Suppressor macrophage treated with lipopolysaccharide for 4 hours (primary cell): Measurements from ENCODE around the gene RHBDF1.

Experiments used
- DNase-seq: peaks from one replicate; pipeline ENCODE4 v3.0.0-alpha.2; 2020

Gene RHBDF1

DNA sequence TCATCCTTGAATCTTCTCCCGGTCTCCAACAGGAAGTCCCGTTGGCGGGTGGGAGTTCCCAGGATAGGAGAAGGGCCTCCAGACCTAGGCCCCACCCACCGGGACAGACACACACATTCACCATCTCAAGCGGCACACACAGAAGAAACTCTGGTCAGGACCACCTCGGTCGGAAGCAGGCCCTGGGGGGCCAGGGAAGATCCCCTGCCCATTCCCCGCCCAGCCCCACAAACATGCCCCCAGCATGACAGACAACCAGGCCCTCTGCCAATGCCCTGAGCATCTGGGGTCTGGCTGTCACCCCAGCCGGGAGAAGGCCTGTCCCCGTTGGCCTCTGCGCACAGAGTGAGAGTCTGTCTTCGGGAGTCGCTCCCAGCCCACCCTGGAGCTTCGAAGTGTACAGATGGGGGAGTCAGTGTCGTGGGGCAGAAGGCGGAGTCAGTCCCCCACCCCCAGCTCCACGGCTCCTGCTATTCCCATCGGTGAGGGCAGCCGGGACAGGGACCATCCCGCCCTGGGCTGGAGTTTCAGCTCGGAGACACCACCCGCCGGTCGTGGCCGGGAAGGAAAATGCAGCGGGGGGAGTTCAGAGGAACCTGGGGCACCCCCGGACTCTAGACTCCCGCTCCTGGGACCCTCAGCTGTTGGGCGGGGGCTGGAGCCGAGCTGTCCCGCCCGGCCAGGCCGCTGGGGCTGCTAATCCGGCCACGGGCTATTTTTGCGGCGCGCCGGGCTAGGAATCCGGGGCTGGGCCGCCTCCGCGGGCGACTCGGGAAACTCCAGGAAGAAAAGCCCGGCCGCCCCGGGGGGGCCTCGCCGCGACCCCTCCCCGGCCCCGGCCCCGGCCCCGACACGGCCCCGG, 660 bp downstream of the RHBDF1 start:
- DNase-seq = peak; percentile 23

GRCh38 chr16:71210-71539, 1.3 kb downstream of the RHBDF1 start:
- DNase-seq = no peak

DNA sequence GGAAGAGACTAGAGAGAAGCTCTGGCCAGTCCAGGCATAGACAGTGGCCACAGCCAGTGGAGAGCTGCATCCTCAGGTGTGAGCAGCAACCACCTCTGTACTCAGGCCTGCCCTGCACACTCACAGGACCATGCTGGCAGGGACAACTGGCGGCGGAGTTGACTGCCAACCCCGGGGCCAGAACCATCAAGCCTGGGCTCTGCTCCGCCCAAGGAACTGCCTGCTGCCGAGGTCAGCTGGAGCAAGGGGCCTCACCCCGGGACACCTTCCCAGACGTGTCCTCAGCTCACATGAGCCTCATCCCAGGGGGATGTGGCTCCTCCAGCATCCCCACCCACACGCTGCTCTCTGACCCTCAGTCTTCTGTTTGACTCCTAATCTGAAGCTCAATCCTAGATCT, 3.2 kb downstream of the RHBDF1 start:
- DNase-seq = no peak

GRCh38 chr16:67884-68789, 4.3 kb downstream of the RHBDF1 start:
- no peak for DNase-seq

DNA sequence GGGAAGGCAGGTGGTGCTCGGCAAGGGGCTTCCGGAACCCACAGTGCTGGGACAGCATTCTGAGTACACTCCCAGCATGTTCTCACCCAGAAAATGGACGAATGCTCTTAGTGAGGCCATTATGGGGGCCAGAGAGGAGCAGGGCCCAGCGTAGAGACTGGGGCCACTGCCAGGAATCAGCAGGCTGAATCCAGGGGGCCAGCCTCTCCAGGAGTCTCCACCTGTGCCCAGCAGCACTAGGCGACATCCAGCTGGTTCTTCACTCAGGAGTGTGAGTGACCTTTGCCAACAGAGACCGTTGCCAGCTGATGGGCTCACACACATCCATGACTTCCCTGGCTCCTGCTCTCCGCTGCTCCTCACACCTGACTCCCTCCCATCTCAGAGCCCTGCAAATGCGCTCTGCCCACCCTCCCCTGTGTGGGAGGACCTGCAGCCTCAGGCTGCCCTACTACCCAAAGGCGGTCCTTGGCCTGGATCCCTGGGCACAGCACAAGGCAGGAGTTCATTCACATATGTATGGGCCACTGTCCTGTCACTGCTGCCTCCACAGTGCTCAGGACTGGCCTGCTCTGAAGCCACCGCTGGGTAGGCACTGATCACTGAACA, 5.1 kb downstream of the RHBDF1 start:
- no peak for DNase-seq

DNA sequence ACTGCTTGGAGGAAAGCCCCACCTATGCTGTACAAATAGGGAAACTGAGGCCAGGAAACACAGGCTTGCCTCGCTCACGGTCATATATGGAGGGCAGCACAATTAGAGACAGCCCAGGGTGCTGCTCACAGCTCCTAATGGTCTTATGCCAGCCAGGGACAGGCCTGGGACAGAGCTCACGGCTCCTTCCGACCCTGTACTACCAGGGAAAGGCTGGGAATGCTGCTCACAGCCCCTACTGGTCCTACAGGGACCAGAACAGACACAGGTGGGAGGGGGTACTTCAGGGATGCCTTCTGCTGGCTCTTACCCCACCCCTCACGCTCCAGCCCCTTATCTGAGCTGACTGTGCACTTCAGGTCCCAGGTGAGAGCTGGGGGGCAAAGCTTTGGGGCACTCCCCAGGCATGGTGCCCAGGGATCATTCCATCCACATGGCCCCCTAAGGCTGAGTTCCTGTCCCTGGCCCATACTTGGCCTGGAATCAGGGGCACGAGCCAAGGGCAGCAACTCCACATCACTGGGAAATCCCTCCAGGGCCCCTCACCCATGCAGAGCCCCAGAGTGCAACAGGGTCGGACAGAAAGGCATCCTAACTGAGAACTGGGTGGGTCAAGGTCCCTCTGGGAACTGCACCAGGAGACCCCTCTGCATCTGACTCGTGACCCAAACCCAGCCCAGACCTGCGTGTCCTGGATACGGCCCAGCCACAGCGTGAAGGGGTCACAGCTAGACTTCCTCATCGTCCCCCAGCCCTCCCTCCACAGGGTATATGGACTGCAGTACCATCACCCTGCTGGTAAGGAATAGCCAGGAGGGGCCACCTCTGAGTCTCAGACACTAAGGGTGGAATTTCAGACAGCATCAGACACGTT, 5.9 kb downstream of the RHBDF1 start:
- no peak for DNase-seq

- peak; percentile 88 for DNase-seq
These were observed 6.7 kb downstream of the RHBDF1 start for GRCh38 chr16:65745-66144.

- DNase-seq = no peak
These were observed 7.5 kb downstream of the RHBDF1 start for GRCh38 chr16:64914-65255.

GRCh38 chr16:63998-64913, 8.2 kb downstream of the RHBDF1 start:
- DNase-seq = no peak

DNA sequence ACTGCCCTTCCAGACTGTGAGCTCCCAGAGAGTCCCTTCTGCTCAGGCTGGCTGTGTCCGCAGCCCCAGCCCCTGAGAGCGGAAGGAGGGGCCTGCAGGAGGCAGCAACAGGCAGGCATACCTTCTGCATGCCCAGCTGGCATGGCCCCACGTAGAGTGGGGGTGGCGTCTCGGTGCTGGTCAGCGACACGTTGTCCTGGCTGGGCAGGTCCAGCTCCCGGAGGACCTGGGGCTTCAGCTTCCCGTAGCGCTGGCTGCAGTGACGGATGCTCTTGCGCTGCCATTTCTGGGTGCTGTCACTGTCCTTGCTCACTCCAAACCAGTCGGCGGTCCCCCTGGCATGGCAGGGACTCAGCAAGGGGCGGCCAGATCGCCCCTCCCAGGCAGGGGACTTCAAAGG, 9.0 kb downstream of the RHBDF1 start:
- DNase-seq = no peak

- no peak for DNase-seq
These were observed 9.5 kb downstream of the RHBDF1 start for GRCh38 chr16:62968-63391.

- no peak for DNase-seq
These were observed 10.0 kb downstream of the RHBDF1 start for GRCh38 chr16:62283-62967.

- no peak for DNase-seq
These were observed 10.6 kb downstream of the RHBDF1 start for GRCh38 chr16:61879-62281.

- no peak for DNase-seq
These were observed 11.2 kb downstream of the RHBDF1 start for GRCh38 chr16:60929-61878.

DNA sequence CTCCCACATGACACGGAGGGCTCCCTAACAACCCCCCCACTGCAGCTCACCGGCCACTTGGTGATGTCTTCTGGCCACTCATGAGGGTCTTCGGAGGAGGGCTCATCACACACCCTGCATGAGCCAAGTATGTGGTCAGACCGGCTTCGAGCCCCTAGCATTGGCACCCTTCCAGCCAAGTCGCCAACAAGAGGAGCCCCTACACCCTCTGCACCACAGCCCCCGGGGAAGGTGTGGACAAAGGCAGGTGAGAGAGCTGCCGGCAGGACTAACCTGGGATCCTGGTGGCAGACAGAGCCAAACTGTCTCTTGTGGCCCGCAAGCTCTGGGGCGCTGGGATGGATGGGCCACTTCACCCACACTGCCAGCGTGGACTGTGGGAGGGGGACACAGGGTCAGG, 12.3 kb downstream of the RHBDF1 start:
- DNase-seq = no peak

DNA sequence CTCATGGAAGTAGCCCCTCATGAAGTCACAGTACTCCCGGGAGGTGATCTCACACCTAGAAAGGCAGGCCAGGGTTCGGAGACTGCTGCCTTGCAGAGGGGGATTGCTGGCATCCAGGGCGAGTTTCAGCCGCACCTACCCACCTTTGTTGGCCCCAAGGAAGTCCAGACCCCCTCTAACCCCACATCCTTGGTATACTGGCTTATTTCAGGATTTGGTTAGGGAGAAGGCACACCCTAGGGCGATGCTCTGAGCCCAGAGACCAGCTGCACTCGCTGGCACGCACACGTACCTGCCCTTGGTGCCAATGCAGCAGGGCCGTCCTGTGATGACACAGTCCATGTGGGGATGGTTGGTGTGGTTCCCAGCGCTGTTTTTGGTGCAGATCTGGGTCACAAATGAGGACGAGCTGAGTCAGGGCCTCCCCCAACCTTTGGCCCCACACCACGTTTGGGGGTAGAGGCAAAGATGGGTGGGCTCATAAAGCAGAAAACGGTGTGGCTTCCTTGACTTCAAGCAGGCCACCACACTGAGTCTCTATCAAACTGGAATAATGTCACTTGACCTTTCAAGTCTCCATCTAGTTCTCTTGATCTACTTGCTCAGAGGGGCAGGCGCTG, 12.9 kb downstream of the RHBDF1 start:
- DNase-seq = no peak

DNA sequence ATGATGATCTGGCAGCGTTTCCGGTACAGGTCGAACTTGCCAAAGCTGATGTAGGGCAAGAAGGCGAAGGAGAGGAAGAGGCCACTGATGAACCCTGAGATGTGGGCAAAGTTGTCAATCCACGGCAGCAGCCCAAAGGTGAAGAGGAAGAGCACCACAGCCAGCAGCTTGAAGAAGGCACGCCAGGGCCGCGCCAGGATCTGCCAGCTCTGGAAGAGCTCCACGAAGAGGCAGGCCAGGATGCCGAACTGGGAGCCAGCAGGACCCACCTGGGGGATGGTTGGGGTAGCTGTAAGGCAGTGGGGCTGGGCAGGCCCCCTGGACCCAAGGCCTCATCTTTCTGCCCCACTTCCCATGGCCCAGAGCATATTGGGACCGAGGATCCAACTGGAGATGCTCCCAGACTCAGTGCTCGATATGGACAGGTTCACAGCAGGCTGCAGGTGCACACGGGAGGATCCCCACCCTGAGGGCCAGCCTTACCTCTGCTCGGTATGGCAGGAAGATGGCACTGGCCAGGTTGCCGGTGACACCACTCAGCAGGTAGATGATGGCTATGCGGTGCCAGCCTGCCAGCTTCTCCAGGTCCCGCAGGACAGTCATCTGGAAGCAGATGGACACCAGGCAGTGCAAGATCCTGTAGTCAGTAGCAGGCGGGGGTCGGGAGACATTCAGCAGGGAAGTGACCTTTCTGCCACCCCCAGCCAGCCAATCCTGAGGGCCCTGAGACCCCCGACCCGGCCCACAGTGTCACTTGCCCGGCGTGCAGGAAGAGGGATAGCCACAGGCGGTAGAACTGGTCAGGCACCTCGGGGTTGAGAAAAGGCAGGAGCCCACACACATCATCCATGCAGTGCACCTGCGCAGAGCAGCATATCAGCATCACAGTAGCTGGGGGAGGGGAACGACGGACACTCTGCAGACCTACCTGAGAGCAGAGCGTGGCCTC, 13.7 kb downstream of the RHBDF1 start:
- DNase-seq = no peak

- DNase-seq = peak; percentile 76
These were observed 14.7 kb downstream of the RHBDF1 start for GRCh38 chr16:57711-58110.
